ENCODE measurements around the gene PCCA. TPM values are rescaled to one million over a fixed set of nuclear protein-coding genes. Genes with fewer than 3 reads are reported as not detected.
"Not testable (repeated sequence)": the region's sequence is repeated elsewhere in the genome, so short reads cannot be mapped to it uniquely, and the experiment has no call there.

PCCA gene
- total RNA-seq, 1 experiment from 2014 or later: 39.9 TPM

GRCh38 chr13:100573121-100573520 is 484.2 kb downstream of the PCCA start:
- DNase-seq: peak; percentile 79 to 82
- BruUV-seq (replicated peaks): no TSS peak
- no peaks in the 10 kb centered on the region for H3K36me3 ChIP-seq (ENCODE audit: control insufficient read depth, insufficient read depth, low read length)
- Mint-ChIP-seq H3K4me3 (ENCODE audit: unreplicated experiment) (no peak overlapping the region), H3K4me1 (ENCODE audit: low read depth, unreplicated experiment) (no peaks in the 10 kb centered on the region), H3K27ac (ENCODE audit: unreplicated experiment) (no peak overlapping the region), H3K9me3 (ENCODE audit: unreplicated experiment) (peaks cover 9% of the 10 kb centered on the region), H3K36me3 (ENCODE audit: insufficient read depth, unreplicated experiment) (no peaks in the 10 kb centered on the region), H3K27me3 (ENCODE audit: insufficient read depth, unreplicated experiment) (no peaks in the 10 kb centered on the region)
- no peaks in the 10 kb centered on the region for H3K4me1 ChIP-seq
- TF ChIP-seq, protein P1, sequence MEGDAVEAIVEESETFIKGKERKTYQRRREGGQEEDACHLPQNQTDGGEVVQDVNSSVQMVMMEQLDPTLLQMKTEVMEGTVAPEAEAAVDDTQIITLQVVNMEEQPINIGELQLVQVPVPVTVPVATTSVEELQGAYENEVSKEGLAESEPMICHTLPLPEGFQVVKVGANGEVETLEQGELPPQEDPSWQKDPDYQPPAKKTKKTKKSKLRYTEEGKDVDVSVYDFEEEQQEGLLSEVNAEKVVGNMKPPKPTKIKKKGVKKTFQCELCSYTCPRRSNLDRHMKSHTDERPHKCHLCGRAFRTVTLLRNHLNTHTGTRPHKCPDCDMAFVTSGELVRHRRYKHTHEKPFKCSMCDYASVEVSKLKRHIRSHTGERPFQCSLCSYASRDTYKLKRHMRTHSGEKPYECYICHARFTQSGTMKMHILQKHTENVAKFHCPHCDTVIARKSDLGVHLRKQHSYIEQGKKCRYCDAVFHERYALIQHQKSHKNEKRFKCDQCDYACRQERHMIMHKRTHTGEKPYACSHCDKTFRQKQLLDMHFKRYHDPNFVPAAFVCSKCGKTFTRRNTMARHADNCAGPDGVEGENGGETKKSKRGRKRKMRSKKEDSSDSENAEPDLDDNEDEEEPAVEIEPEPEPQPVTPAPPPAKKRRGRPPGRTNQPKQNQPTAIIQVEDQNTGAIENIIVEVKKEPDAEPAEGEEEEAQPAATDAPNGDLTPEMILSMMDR (IDR thresholded peaks at IDR 0.05; ENCODE audit: insufficient read depth in 1 of 2, low read depth in 1 of 2, low read length in 1 of 2, severe bottlenecking in 1 of 2, unreplicated experiment in 1 of 2): peak; percentile 67 to 86
- no peak overlapping the region for H3K4me3 ChIP-seq (ENCODE audit: low read depth, low read length)
- H3K9me3 ChIP-seq: no peaks in the 10 kb centered on the region
- intact Hi-C loops (cut with micrococcal nuclease; ENCODE audit: unreplicated experiment): loop anchor here (1.0 to 2.0 kb wide), 5 partner anchors 16 to 554 kb away; partner anchors contain the start of gene GGACT
- POLR2A ChIA-PET: no interaction called here
- CTCF ChIA-PET: interaction anchor here (0.6 to 1.0 kb wide), 11 partner anchors 13 to 741 kb away, joined by 3 to 12 read pairs (median 4); partner anchors contain the start of gene GGACT
- H3K27me3 ChIP-seq (replicated peaks; ENCODE audit: control insufficient read depth, insufficient read depth, low read length): no peaks in the 10 kb centered on the region

- H3K4me1 ChIP-seq; H3K9me3 ChIP-seq; H3K4me3 ChIP-seq (ENCODE audit: low read depth, low read length); H3K36me3 ChIP-seq (ENCODE audit: control insufficient read depth, insufficient read depth, low read length); H3K36me3 Mint-ChIP-seq (ENCODE audit: insufficient read depth, unreplicated experiment); H3K27me3 Mint-ChIP-seq (ENCODE audit: insufficient read depth, unreplicated experiment); intact Hi-C loops (cut with micrococcal nuclease; ENCODE audit: unreplicated experiment); H3K4me3 Mint-ChIP-seq (ENCODE audit: unreplicated experiment); BruUV-seq (replicated peaks); POLR2A ChIA-PET; H3K27ac Mint-ChIP-seq (ENCODE audit: unreplicated experiment); CTCF ChIA-PET; H3K27me3 ChIP-seq (replicated peaks; ENCODE audit: control insufficient read depth, insufficient read depth, low read length); DNase-seq; H3K4me1 Mint-ChIP-seq (ENCODE audit: low read depth, unreplicated experiment); H3K9me3 Mint-ChIP-seq (ENCODE audit: unreplicated experiment): not testable (repeated sequence)
Observed at GRCh38 chr13:100577239-100577638, 488.3 kb downstream of the PCCA start.

Other genes with a start within 250 kb of the PCCA start
- gene ZIC5, start 117.3 kb upstream of the PCCA start, total RNA-seq (2022): 0.49 and 0.66 TPM in 2 replicates
- 1.3 and 1.9 TPM in 2 replicates for gene ZIC2, start 107.3 kb upstream of the PCCA start, total RNA-seq (2022)